Heart left ventricle (tissue), 16 donors: ENCODE results near the gene LRPAP1. TPM values are rescaled to one million over a fixed set of nuclear protein-coding genes. Genes with fewer than 3 reads are reported as not detected.

Experiments
- ATAC-seq, 4 donors: fragments of 200-7000 bp; cut with Tn5 transposase; one replicate each; pipeline ENCODE4 v1.9.1; 2020 to 2022; ENCODE audit warnings: moderate library complexity in 4 of 4, mild to moderate bottlenecking in 3 of 4, moderate number of reproducible peaks in 1 of 4
- DNase-seq, 5 donors: peaks; one replicate each; pipeline ENCODE4 v3.0.0-alpha.2; 2020
- H3K27ac ChIP-seq, 12 donors: fragments of 200-600 bp; sonication (generic) in 4 of 12; one replicate each; pipeline versions ENCODE4 v1.5.0 to v1.8.0; 2016 to 2022; ENCODE audit warnings: mild to moderate bottlenecking in 2 of 12
- H3K27me3 ChIP-seq, 9 donors: fragments of 200-600 bp; sonication (generic) in 2 of 9; one replicate each; pipeline versions ENCODE4 v1.5.1 to v1.8.0; 2016 to 2022; ENCODE audit warnings: mild to moderate bottlenecking in 3 of 9
- H3K36me3 ChIP-seq, 9 donors: fragments of 200-600 bp; sonication (generic) in 2 of 9; one replicate each; pipeline versions ENCODE4 v1.5.0 to v1.8.0; 2018 to 2022; ENCODE audit warnings: mild to moderate bottlenecking in 2 of 9
- H3K4me1 ChIP-seq, 12 donors: fragments of 200-600 bp; sonication (generic) in 4 of 12; one replicate each; pipeline versions ENCODE4 v1.5.0 to v1.8.0; 2016 to 2022; ENCODE audit warnings: mild to moderate bottlenecking in 3 of 12
- H3K4me3 ChIP-seq, 12 donors: fragments of 200-600 bp; sonication (generic) in 4 of 12; one replicate each; pipeline versions ENCODE4 v1.5.0 to v1.8.0; 2017 to 2022; ENCODE audit warnings: mild to moderate bottlenecking in 9 of 12, moderate library complexity in 4 of 12
- H3K9me3 ChIP-seq, 12 donors: fragments of 200-600 bp; sonication (generic) in 4 of 12; one replicate each; pipeline versions ENCODE4 v1.5.0 to v1.8.0; 2016 to 2022; ENCODE audit warnings: mild to moderate bottlenecking in 1 of 12
- POLR2A ChIP-seq, 2 donors: fragments of 450-650 bp; IDR thresholded peaks; one replicate each; pipeline ENCODE4 v1.6.1; 2017; ENCODE audit warnings: antibody characterized with exemption in 2 of 2, mild to moderate bottlenecking in 2 of 2, moderate library complexity in 2 of 2
- WGBS, 4 donors: extraction: QIAGEN DNeasy Blood & Tissue Kit in 2 of 4; methylation state at CpG; one replicate each; pipeline versions ENCODE4 v1.1.5 to v1.1.7; 2013 to 2018; 5-methylcytosine and 5-hydroxymethylcytosine counted together
- intact Hi-C, 10 donors: fragments of 100-400 bp; cut with DNase I; formaldehyde crosslinking; loops; one replicate each; pipeline versions ENCODE4 v1.11.1 to v1.14.2; 2022
- polyA plus RNA-seq, 2 donors: library from polyadenylated mRNA; stranded (reverse); fragments of 200-250 nt; gene quantifications; one replicate each; pipeline ENCODE4 v1.2.3, GENCODE V29; 2013
- total RNA-seq, 9 donors: library from RNA; depleted of rRNA in 2 of 9; stranded (reverse); fragments of >200 nt in 2 of 9; fragmentation: NEBNext Ultra II Directional in 3 of 9; extraction: Animal tissue kit (Norgen Biotek cat#: 25700) in 3 of 9; gene quantifications; one replicate each; pipeline versions ENCODE4 v1.1.0 to v1.2.4, GENCODE V29; 2016 to 2023
- TF ChIP-seq, protein P1 (sequence below), 12 donors: fragments of 200-600 bp; sonication (generic) in 4 of 12; IDR thresholded peaks; one replicate each; pipeline versions ENCODE4 v1.5.0 to v1.8.0; 2018 to 2022; ENCODE audit warnings: antibody characterized with exemption in 12 of 12, mild to moderate bottlenecking in 5 of 12
- donor health status: ischemic (EF 13 %, LVEDD 7.1; RV severe dilation, severe dysfunction).
- donor health status: healthy with polysubstance abuse.
- donor health status: DM: no; HTN: yes; CAD: no.
- donor health status: DM: no; HTN: no; CAD: no.
- donor health status: ischemic (EF 25% LVEDD 6.9; RV normal size, moderate dysfunction).
- donor health status: ischemic (EF 25% LVEDD 5.7; RV mildly dilated, moderate dysfunction).
- donor health status: healthy.
- donor health status: DM: yes; HTN: yes; CAD: no.
- donor health status: ischemic (EF 35%, LVEDD 5.7; RV mildly dilated, moderate dysfunction).
- donor health status: nonischemic (EF 11% LVEDD 7.7; RV severe dilation, severe dysfunction).
- donor health status: DM: yes; HTN: yes; CAD: no.
- donor health status: PGD.
- donor health status: ischemic (EF 29% LVEDD 5.4; RV normal size, mild dysfunction).
- donor health status: nonischemic (EF 23%, LVEDD 6.1; RV moderate dilation, normal function).

The LRPAP1 gene
- total and polyA plus RNA-seq, 11 donors: 105 to 389 (median 283) TPM

DNA sequence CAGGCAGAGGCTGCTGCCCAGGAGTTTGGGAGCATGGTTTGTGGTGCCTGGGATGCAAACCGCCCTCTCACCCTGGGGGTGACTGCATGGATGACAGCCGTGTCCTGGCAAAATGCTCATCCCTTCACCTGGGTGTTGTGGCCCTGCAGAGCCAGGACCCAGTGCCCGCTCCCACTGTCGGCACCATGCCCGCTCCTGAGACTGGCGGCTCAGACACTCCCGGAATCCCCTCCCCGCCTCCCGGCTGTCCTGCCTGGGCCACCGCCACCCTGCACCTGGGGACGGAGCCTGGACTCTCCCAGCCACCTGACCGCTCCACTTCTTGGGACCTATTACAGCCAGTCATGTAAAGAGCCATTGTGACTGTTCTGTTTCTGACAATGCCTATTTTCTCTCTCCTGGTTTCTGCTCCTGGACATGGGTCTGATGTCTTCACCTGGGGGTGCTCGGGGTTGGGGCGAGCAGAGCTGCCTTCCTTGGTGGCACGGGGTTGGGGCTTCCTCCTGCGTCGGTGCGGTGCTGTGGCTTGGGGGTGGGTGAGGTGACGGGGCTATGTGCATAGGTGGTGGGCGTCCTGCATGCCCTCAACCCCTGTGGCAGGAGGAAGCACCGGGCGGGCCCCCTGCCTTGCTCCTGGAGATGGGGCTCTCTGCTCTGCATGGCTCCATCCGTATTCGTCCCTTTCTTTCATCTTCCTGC lies 30.9 kb downstream of the LRPAP1 start:
- ATAC-seq: no peak
- intact Hi-C loops: no loop called here
- no peak for DNase-seq
- H3K27ac ChIP-seq: peak overlapping the region in 4 of 12 donors; percentile 67 to 80 (median 70)
- no peak for TF ChIP-seq POLR2A (IDR thresholded peaks at IDR 0.05)
- no peaks in the 10 kb centered on the region for H3K9me3 ChIP-seq
- H3K4me3 ChIP-seq: no peak overlapping the region
- H3K27me3 ChIP-seq: peaks cover 0 to 4% (median 0%) of the 10 kb centered on the region in 9 donors
- WGBS, 4 donors: 83 to 86% (median 85%) methylated on average over 17 to 24 of the region's 24 CpGs
- H3K4me1 ChIP-seq: peaks cover 0 to 60% (median 18%) of the 10 kb centered on the region in 12 donors
- peaks cover 0 to 38% (median 27%) of the 10 kb centered on the region in 9 donors for H3K36me3 ChIP-seq

DNA sequence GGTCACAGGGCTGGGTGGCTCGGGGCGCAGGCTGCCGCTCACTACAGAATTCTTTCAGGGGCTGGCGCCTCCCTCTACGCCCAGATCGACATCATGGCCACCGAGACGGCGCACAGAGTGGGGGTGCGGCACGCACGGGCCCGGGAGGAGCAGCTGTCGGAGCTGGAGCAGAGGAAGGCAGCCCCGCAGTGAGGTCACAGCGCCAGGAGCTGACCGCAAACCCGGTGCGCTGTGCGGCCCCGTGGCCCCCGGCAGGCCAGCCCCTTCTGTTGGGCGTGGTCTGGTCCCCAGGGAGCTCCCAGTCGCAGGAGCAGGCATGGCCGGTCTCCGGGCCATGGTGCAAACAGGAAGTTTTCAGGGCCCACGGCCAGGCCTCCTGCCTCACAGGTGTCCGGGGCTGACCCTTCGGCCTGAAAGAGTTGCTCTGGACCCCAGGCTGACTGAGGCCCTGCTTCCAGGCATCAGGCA lies 31.6 kb downstream of the LRPAP1 start:
- DNase-seq: no peak
- H3K27ac ChIP-seq: peak overlapping the region in 4 of 12 donors; percentile 67 to 80 (median 70)

DNA sequence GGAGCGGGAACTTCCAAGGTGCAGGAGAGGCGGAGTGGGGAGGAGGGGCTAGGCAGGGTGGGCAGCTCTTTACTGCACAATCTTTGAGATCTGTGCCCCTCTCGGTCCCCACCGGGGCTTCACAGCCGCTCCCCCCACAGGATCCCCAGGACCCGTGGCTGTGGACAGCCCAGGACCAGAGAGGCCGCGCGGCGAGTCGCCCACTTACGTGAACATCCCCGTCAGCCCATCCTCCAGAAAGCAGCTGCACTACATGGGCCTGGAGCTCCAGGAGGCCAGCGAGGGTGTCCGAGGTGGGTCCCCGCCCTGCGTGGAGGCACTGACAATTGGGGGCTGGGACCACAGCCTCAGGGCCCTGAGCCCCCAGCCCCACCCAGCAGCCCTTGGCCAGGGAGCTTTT lies 32.1 kb downstream of the LRPAP1 start:
- 76 to 96% (median 95%) methylated on average over 6 to 17 of the region's 17 CpGs for WGBS, 4 donors
- Histone ChIP-seq H3K4me1 (peaks cover 0 to 68% (median 18%) of the 10 kb centered on the region in 12 donors), H3K27ac (peak overlapping the region in 4 of 12 donors; percentile 67 to 71 (median 70)), H3K36me3 (peaks cover 0 to 30% (median 15%) of the 10 kb centered on the region in 9 donors), H3K27me3 (peaks cover 0 to 13% (median 0%) of the 10 kb centered on the region in 9 donors), H3K4me3 (no peak overlapping the region), H3K9me3 (no peaks in the 10 kb centered on the region)
- TF ChIP-seq, protein P1, sequence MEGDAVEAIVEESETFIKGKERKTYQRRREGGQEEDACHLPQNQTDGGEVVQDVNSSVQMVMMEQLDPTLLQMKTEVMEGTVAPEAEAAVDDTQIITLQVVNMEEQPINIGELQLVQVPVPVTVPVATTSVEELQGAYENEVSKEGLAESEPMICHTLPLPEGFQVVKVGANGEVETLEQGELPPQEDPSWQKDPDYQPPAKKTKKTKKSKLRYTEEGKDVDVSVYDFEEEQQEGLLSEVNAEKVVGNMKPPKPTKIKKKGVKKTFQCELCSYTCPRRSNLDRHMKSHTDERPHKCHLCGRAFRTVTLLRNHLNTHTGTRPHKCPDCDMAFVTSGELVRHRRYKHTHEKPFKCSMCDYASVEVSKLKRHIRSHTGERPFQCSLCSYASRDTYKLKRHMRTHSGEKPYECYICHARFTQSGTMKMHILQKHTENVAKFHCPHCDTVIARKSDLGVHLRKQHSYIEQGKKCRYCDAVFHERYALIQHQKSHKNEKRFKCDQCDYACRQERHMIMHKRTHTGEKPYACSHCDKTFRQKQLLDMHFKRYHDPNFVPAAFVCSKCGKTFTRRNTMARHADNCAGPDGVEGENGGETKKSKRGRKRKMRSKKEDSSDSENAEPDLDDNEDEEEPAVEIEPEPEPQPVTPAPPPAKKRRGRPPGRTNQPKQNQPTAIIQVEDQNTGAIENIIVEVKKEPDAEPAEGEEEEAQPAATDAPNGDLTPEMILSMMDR (IDR thresholded peaks at IDR 0.05): no peak
- no peak for TF ChIP-seq POLR2A (IDR thresholded peaks at IDR 0.05)
- no peak for ATAC-seq
- intact Hi-C loops: no loop called here
- no peak for DNase-seq

More for the DNA sequence above, 31.6 kb downstream of the LRPAP1 start:
- peak in 2 of 4 donors; percentile 0 to 1 for ATAC-seq
- H3K9me3 ChIP-seq: no peaks in the 10 kb centered on the region
- TF ChIP-seq, protein P1 (IDR thresholded peaks at IDR 0.05): no peak
- no peak for TF ChIP-seq POLR2A (IDR thresholded peaks at IDR 0.05)
- peaks cover 0 to 66% (median 18%) of the 10 kb centered on the region in 12 donors for H3K4me1 ChIP-seq
- H3K27me3 ChIP-seq: peaks cover 0 to 8% (median 0%) of the 10 kb centered on the region in 9 donors
- intact Hi-C loops: no loop called here
- H3K36me3 ChIP-seq: peaks cover 0 to 35% (median 21%) of the 10 kb centered on the region in 9 donors
- H3K4me3 ChIP-seq: no peak overlapping the region
- 52 to 80% (median 72%) methylated on average over 20 to 29 of the region's 29 CpGs for WGBS, 4 donors

DNA sequence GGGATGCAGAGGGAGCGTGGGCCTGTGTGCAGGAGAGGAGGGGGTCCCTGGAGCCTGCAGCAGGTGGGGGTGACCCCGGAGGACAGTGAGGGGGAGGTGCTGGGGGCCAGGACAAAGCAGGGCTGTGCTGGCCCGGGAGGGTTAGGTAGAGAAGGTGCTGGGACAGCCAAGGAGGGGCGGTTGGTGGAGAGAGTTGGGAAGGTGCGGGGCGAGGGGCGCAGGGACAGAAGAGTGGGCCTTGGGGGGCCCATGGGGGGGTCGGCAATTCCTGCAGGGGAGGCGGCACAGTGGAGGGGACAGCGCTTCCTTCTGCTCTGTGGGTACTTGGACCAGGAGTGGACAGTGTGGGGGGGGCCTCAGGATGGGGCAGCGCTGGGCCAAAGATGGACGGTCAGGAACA lies 32.5 kb downstream of the LRPAP1 start:
- intact Hi-C loops: no loop called here
- H3K36me3 ChIP-seq: peaks cover 0 to 28% (median 12%) of the 10 kb centered on the region in 9 donors
- WGBS, 4 donors: 88 to 95% (median 92%) methylated on average over 12 of the region's 12 CpGs
- H3K4me3 ChIP-seq: no peak overlapping the region
- no peak for DNase-seq
- peaks cover 0 to 69% (median 18%) of the 10 kb centered on the region in 12 donors for H3K4me1 ChIP-seq
- peaks cover 0 to 14% (median 0%) of the 10 kb centered on the region in 9 donors for H3K27me3 ChIP-seq
- no peak for ATAC-seq
- no peaks in the 10 kb centered on the region for H3K9me3 ChIP-seq
- H3K27ac ChIP-seq: peak overlapping the region in 1 of 12 donors; percentile 46
- TF ChIP-seq, protein P1 (IDR thresholded peaks at IDR 0.05): no peak
